CD4-positive, alpha-beta memory T cell (primary cell): Measurements from ENCODE around the gene HOXD10. TPM values are rescaled to one million over a fixed set of nuclear protein-coding genes. Genes with fewer than 3 reads are reported as not detected.
A peak's percentile ranks its signal among the peaks of the same experiment; 100 is the strongest.

Experiments
- CTCF ChIA-PET: fragments of 350-600 bp; sonication (Branson Sonifier 250); formaldehyde crosslinking; loops from one replicate; lab custom pipeline; 2021; ENCODE audit warnings: inconsistent platforms; ENCODE audit not compliant: partially characterized antibody; lab: Charles Lee
- POLR2A ChIA-PET: fragments of 350-600 bp; sonication (Branson Sonifier 250); formaldehyde crosslinking; loops from one replicate; lab custom pipeline; 2021; ENCODE audit not compliant: partially characterized antibody; lab: Charles Lee
- DNase-seq, 5 donors: peaks; one replicate each; pipeline versions ENCODE4 v3.0.0 to v3.0.0-alpha.2; 2020 to 2022; ENCODE audit warnings: mixed read lengths in 1 of 5
- H3K27ac ChIP-seq: one replicate; pipeline ENCODE4 v1.7.0; 2013; ENCODE audit warnings: low read depth, low read length
- H3K27me3 ChIP-seq: 2 replicates; pipeline ENCODE4 v1.7.0; 2013; ENCODE audit warnings: mild to moderate bottlenecking, low read length, moderate library complexity; ENCODE audit not compliant: insufficient read depth
- H3K36me3 ChIP-seq: 2 replicates; pipeline ENCODE4 v1.7.0; 2013; ENCODE audit warnings: mild to moderate bottlenecking, low read length, moderate library complexity; ENCODE audit not compliant: insufficient read depth
- H3K4me1 ChIP-seq: 2 replicates; pipeline ENCODE4 v1.7.0; 2013; ENCODE audit warnings: mild to moderate bottlenecking, low read length, moderate library complexity; ENCODE audit not compliant: insufficient read depth
- H3K4me3 ChIP-seq, 2 donors: one replicate each; pipeline ENCODE4 v1.7.0; 2013; ENCODE audit warnings: low read length in 2 of 2, mild to moderate bottlenecking in 1 of 2
- H3K9me3 ChIP-seq, 2 donors: one replicate each; pipeline ENCODE4 v1.7.0; 2013; ENCODE audit warnings: low read length in 2 of 2, control low read depth in 1 of 2; ENCODE audit not compliant: control insufficient read depth in 1 of 2
- H3K27ac Mint-ChIP-seq, 7 donors: one replicate each; pipeline ENCODE4 v1.8.0; 2020 to 2021; ENCODE audit warnings: mixed read lengths in 7 of 7, mild to moderate bottlenecking in 6 of 7, inconsistent platforms in 3 of 7, moderate library complexity in 3 of 7
- H3K27me3 Mint-ChIP-seq, 2 donors: one replicate each; pipeline ENCODE4 v1.8.0; 2020 to 2021; ENCODE audit warnings: mixed read lengths in 2 of 2
- H3K36me3 Mint-ChIP-seq, 2 donors: one replicate each; pipeline ENCODE4 v1.8.0; 2020 to 2021; ENCODE audit warnings: mixed read lengths in 2 of 2, inconsistent platforms in 1 of 2, mild to moderate bottlenecking in 1 of 2
- H3K4me1 Mint-ChIP-seq, 4 donors: one replicate each; pipeline ENCODE4 v1.8.0; 2020 to 2021; ENCODE audit warnings: mixed read lengths in 4 of 4, mild to moderate bottlenecking in 1 of 4
- H3K4me3 Mint-ChIP-seq, 8 donors: one replicate each; pipeline ENCODE4 v1.8.0; 2020 to 2021; ENCODE audit warnings: mixed read lengths in 8 of 8, mild to moderate bottlenecking in 7 of 8, moderate library complexity in 6 of 8, inconsistent platforms in 3 of 8
- H3K9me3 Mint-ChIP-seq, 8 donors: one replicate each; pipeline ENCODE4 v1.8.0; 2020 to 2021; ENCODE audit warnings: mixed read lengths in 8 of 8, mild to moderate bottlenecking in 5 of 8, inconsistent platforms in 3 of 8, moderate library complexity in 1 of 8
- intact Hi-C: fragments of 100-400 bp; cut with micrococcal nuclease; formaldehyde crosslinking; loops from one replicate; pipeline ENCODE4 v1.15.1; 2023
- polyA plus RNA-seq, 2 donors: library from polyadenylated mRNA; unstranded; fragments of 300-500 nt; fragmentation: Illumina TruSeq; gene quantifications; one replicate each; pipeline ENCODE4 v1.2.3, GENCODE V29; 2021
- total RNA-seq, 2 experiments: library from RNA; stranded (reverse); gene quantifications; one replicate each; pipeline ENCODE4 v1.2.3, GENCODE V29; 2021

The HOXD10 gene
- total and polyA plus RNA-seq, 4 experiments from 2014 or later: not detected

- ChIA-PET POLR2A (no interaction called here), CTCF (no interaction called here)
- Mint-ChIP-seq H3K4me3 (peak overlapping the region in 2 of 8 donors; percentile 13 to 43), H3K9me3 (peaks cover 0 to 5% (median under 1%) of the 10 kb centered on the region in 8 donors), H3K4me1 (peaks cover 4 to 12% (median 6%) of the 10 kb centered on the region in 4 donors), H3K27me3 (peaks cover 67 to 73% of the 10 kb centered on the region in 2 donors), H3K27ac (peak overlapping the region in 1 of 7 donors; percentile 51), H3K36me3 (no peaks in the 10 kb centered on the region)
- H3K4me1 ChIP-seq: peaks cover 5% of the 10 kb centered on the region
- DNase-seq: no peak
- no peak overlapping the region for H3K4me3 ChIP-seq
- H3K36me3 ChIP-seq: no peaks in the 10 kb centered on the region
- H3K27me3 ChIP-seq: peaks cover 69% of the 10 kb centered on the region
- H3K9me3 ChIP-seq: no peaks in the 10 kb centered on the region
- intact Hi-C loops: no loop called here
- no peak overlapping the region for H3K27ac ChIP-seq
Observed at GRCh38 chr2:176152350-176153181, 36.0 kb downstream of the HOXD10 start.

- Histone ChIP-seq H3K27ac (no peak overlapping the region), H3K27me3 (peaks cover 60% of the 10 kb centered on the region)
Observed at GRCh38 chr2:176154576-176155252, 38.1 kb downstream of the HOXD10 start.

DNA sequence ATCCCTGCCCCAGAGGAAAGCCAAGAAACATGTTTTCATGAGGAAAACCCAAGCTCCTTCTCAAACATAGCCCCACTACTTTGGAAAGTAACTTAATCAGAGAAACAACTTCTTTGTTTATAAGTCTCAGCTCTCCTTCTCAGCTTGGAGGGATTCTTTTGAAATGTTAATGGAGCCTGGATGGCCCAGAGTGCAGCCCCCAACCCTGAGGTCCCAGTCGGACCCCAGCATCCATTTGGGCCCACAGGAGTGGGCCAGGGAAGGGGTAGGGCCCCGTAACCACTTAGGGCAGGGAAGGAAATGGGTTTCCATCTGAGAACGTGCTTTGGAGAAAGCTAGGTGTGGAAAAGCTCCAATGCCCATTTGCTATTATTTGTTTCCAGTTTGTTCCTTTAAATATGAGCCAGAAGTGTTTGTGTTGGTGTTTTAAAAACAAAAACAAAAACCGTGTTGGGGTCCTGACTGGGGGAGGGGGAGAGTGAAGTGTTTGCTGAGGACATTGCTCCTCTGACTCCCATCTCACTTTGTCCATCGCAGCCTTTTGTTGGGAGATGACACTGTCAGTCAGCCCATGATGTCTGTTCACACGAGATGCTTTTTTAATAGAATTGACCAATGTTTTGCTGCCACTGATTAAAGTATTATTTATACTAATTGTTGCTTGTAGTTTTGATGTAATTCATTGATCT is 38.9 kb downstream of the HOXD10 start:
- intact Hi-C loops: no loop called here
- Histone ChIP-seq H3K27ac (no peak overlapping the region), H3K4me3 (no peak overlapping the region), H3K27me3 (peaks cover 62% of the 10 kb centered on the region), H3K36me3 (no peaks in the 10 kb centered on the region), H3K9me3 (no peaks in the 10 kb centered on the region), H3K4me1 (peaks cover 6% of the 10 kb centered on the region)
- ChIA-PET CTCF (interaction anchor here (1.1 to 1.4 kb wide), 2 partner anchors 27 to 299 kb away, joined by 3 to 5 read pairs; no protein-coding TSS in a partner anchor), POLR2A (no interaction called here)
- peaks cover 0 to 13% (median 3%) of the 10 kb centered on the region in 8 donors for H3K9me3 Mint-ChIP-seq
- peaks cover 0 to 1% of the 10 kb centered on the region in 2 donors for H3K36me3 Mint-ChIP-seq
- no peak overlapping the region for H3K4me3 Mint-ChIP-seq
- H3K27ac Mint-ChIP-seq: peak overlapping the region in 1 of 7 donors; percentile 14
- no peak for DNase-seq
- H3K4me1 Mint-ChIP-seq: peaks cover 6 to 22% (median 7%) of the 10 kb centered on the region in 4 donors
- peaks cover 54 to 60% of the 10 kb centered on the region in 2 donors for H3K27me3 Mint-ChIP-seq

More at GRCh38 chr2:176154576-176155252, 38.1 kb downstream of the HOXD10 start:
- H3K27ac Mint-ChIP-seq: no peak overlapping the region
- POLR2A ChIA-PET: no interaction called here
- peaks cover 6 to 22% (median 10%) of the 10 kb centered on the region in 4 donors for H3K4me1 Mint-ChIP-seq
- H3K27me3 Mint-ChIP-seq: peaks cover 62 to 65% of the 10 kb centered on the region in 2 donors
- H3K4me1 ChIP-seq: peaks cover 6% of the 10 kb centered on the region
- H3K36me3 Mint-ChIP-seq: peaks cover 0 to 1% of the 10 kb centered on the region in 2 donors
- H3K9me3 ChIP-seq: no peaks in the 10 kb centered on the region
- no peaks in the 10 kb centered on the region for H3K36me3 ChIP-seq
- CTCF ChIA-PET: interaction anchor here (1.1 to 1.4 kb wide), 2 partner anchors 27 to 299 kb away, joined by 3 to 5 read pairs; no protein-coding TSS in a partner anchor
- peaks cover 0 to 13% (median 3%) of the 10 kb centered on the region in 8 donors for H3K9me3 Mint-ChIP-seq
- H3K4me3 ChIP-seq: no peak overlapping the region
- no peak for DNase-seq
- intact Hi-C loops: no loop called here
- H3K4me3 Mint-ChIP-seq: peak overlapping the region in 1 of 8 donors; percentile 5

DNA sequence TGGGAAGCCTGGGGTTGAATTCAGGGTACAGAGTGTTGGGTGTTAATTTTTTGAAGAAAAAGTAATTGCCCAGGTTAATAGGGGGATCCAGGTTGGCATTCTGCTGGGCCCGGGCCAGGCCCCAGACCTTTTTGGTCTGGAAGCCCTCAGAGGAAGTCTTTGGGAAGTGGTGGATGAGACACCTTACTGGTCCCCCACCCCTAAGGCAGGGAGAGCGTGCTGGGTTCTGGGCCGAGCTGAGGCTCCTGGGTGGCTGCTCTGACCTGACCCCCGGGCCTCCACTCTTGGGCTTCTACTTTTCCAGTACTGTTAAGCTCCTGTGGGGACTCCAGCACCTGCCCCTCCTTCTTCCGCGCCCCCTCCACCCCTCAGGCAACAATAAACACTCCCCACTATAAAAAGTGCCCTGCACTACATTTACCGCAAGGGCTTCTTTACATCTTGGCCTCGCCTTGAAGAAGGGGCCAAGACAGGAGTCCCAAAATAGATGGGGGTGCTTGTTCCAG is 39.8 kb downstream of the HOXD10 start:
- Histone ChIP-seq H3K4me3 (no peak overlapping the region), H3K4me1 (peaks cover 6% of the 10 kb centered on the region), H3K27ac (no peak overlapping the region), H3K27me3 (peaks cover 54% of the 10 kb centered on the region), H3K9me3 (no peaks in the 10 kb centered on the region), H3K36me3 (no peaks in the 10 kb centered on the region)
- peaks cover 0 to 1% of the 10 kb centered on the region in 2 donors for H3K36me3 Mint-ChIP-seq
- no peak for DNase-seq
- intact Hi-C loops: no loop called here
- H3K4me3 Mint-ChIP-seq: peak overlapping the region in 1 of 8 donors; percentile 64
- peaks cover 0 to 17% (median 1%) of the 10 kb centered on the region in 8 donors for H3K9me3 Mint-ChIP-seq
- POLR2A ChIA-PET: no interaction called here
- peaks cover 6 to 25% (median 8%) of the 10 kb centered on the region in 4 donors for H3K4me1 Mint-ChIP-seq
- CTCF ChIA-PET: no interaction called here
- H3K27me3 Mint-ChIP-seq: peaks cover 53 to 59% of the 10 kb centered on the region in 2 donors
- H3K27ac Mint-ChIP-seq: peak overlapping the region in 1 of 7 donors; percentile 27

DNA sequence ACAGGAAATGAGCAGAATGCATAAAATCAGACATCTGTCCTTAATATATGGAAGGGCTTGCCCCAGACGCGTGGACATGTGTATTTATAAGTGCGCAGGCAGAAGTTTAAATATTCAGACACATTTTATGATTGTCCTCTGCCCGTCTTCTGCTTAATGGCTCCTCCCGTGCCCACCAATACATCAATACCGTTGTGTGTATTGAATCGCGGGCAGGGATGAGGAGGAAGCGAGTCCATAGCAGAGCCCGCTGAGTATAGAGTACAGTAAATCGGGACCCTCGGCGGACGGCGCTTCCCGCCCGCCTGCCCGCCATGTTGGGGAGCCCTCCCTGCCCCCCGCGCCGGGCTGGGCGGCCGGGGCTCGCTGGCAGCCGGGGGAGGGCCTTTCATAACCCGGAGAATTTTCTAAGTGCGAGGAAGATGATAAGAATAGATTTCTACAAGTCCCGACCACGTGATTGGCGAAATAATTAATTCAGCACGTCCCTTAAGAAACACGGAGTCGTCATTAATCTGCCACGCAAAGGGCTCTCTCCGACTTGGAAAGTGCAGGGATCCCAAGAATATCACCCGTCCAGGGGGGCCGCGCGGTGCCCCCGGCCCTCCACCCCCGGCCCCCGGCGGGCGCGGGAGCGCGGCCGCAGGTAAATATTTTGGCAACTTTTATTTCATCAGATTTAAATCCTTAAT is 40.4 kb downstream of the HOXD10 start, which contains the start of gene HOXD3:
Gene HOXD3, plus strand, starts transcription at position 501 of the 692 bp plus-strand sequence. CDS start 11,808 bp downstream, outside the sequence.
- Histone ChIP-seq H3K4me1 (peaks cover 6% of the 10 kb centered on the region), H3K27me3 (peaks cover 55% of the 10 kb centered on the region), H3K27ac (no peak within 1 kb of the TSS), H3K4me3 (no peak within 1 kb of the TSS), H3K9me3 (no peaks in the 10 kb centered on the region), H3K36me3 (no peaks in the 10 kb centered on the region)
- intact Hi-C loops: no loop called here
- Mint-ChIP-seq H3K9me3 (peaks cover 0 to 17% (median 2%) of the 10 kb centered on the region in 8 donors), H3K27me3 (peaks cover 56 to 63% of the 10 kb centered on the region in 2 donors), H3K4me1 (peaks cover 6 to 25% (median 8%) of the 10 kb centered on the region in 4 donors), H3K4me3 (peak within 1 kb of the TSS in 6 of 8 donors; percentile 7 to 69 (median 32)), H3K27ac (peak within 1 kb of the TSS in 3 of 7 donors; percentile 5 to 75 (median 34)), H3K36me3 (peaks cover 0 to 1% of the 10 kb centered on the region in 2 donors)
- CTCF ChIA-PET: no interaction called here
- POLR2A ChIA-PET: no interaction called here
- DNase-seq: no peak

GRCh38 chr2:176157499-176158185 is 41.1 kb downstream of the HOXD10 start:
- peaks cover 6% of the 10 kb centered on the region for H3K4me1 ChIP-seq
- no peaks in the 10 kb centered on the region for H3K36me3 ChIP-seq
- H3K27me3 ChIP-seq: peaks cover 59% of the 10 kb centered on the region
- Mint-ChIP-seq H3K36me3 (peaks cover 0 to 1% of the 10 kb centered on the region in 2 donors), H3K27me3 (peaks cover 60 to 65% of the 10 kb centered on the region in 2 donors), H3K4me3 (peak overlapping the region in 6 of 8 donors; percentile 0 to 69 (median 16)), H3K27ac (peak overlapping the region in 3 of 7 donors; percentile 5 to 75 (median 34)), H3K4me1 (peaks cover 6 to 22% (median 8%) of the 10 kb centered on the region in 4 donors), H3K9me3 (peaks cover 0 to 17% (median 2%) of the 10 kb centered on the region in 8 donors)
- no peak overlapping the region for H3K27ac ChIP-seq
- H3K9me3 ChIP-seq: no peaks in the 10 kb centered on the region
- POLR2A ChIA-PET: no interaction called here
- H3K4me3 ChIP-seq: no peak overlapping the region
- no peak for DNase-seq
- intact Hi-C loops: no loop called here
- CTCF ChIA-PET: no interaction called here
